HepG2 (cell line): ENCODE data around the gene ZSCAN26. TPM values are rescaled to one million over a fixed set of nuclear protein-coding genes. Genes with fewer than 3 reads are reported as not detected.

ENCODE experiments used
- ATF4 ChIP-seq, 2 experiments: fragments of 450-650 bp in 1 of 2; sonication (generic) in 1 of 2; formaldehyde crosslinking; IDR thresholded peaks; 2 replicates each; pipeline versions ENCODE4 v1.5.0 to v1.8.0; 2020 to 2022; ENCODE audit warnings: mild to moderate bottlenecking in 1 of 2, missing genetic modification reagents in 1 of 2
- DZIP1 ChIP-seq: sonication (generic); formaldehyde crosslinking; IDR thresholded peaks from 2 replicates; pipeline ENCODE4 v1.5.0; 2020; ENCODE audit warnings: mild to moderate bottlenecking, missing genetic modification reagents
- ELF1 ChIP-seq: sonication (generic); formaldehyde crosslinking; IDR thresholded peaks from 2 replicates; pipeline ENCODE4 v1.4.0; 2020; ENCODE audit warnings: missing genetic modification reagents
- ERF ChIP-seq: IDR thresholded peaks from 2 replicates; pipeline ENCODE4 v1.6.1; 2018; ENCODE audit warnings: missing biosample characterization, missing genetic modification reagents
- HOXD1 ChIP-seq: sonication (generic); formaldehyde crosslinking; IDR thresholded peaks from 2 replicates; pipeline ENCODE4 v1.5.0; 2020; ENCODE audit warnings: missing genetic modification reagents
- KLF15 ChIP-seq: sonication (generic); formaldehyde crosslinking; IDR thresholded peaks from 2 replicates; pipeline ENCODE4 v1.8.1; 2023; ENCODE audit warnings: borderline replicate concordance, mild to moderate bottlenecking, inconsistent platforms, missing genetic modification reagents, mixed read lengths
- MYPOP ChIP-seq: sonication (generic); formaldehyde crosslinking; IDR thresholded peaks from 2 replicates; pipeline ENCODE4 v1.8.1; 2023; ENCODE audit warnings: mild to moderate bottlenecking, moderate library complexity, missing genetic modification reagents
- REXO4 ChIP-seq: sonication (generic); formaldehyde crosslinking; IDR thresholded peaks from 2 replicates; pipeline ENCODE4 v1.8.0; 2022; ENCODE audit warnings: missing genetic modification reagents, mild to moderate bottlenecking, borderline replicate concordance
- SCMH1 ChIP-seq: sonication (generic); formaldehyde crosslinking; IDR thresholded peaks from 2 replicates; pipeline ENCODE4 v1.9.0; 2021; ENCODE audit warnings: missing genetic modification reagents, mild to moderate bottlenecking, borderline replicate concordance
- TFDP2 ChIP-seq: sonication (generic); formaldehyde crosslinking; IDR thresholded peaks from 2 replicates; pipeline ENCODE4 v1.4.0; 2020; ENCODE audit warnings: missing genetic modification reagents
- ZNF225 ChIP-seq: sonication (generic); formaldehyde crosslinking; IDR thresholded peaks from 2 replicates; pipeline ENCODE4 v1.4.0; 2020; ENCODE audit warnings: mild to moderate bottlenecking, missing genetic modification reagents
- ZNF652 ChIP-seq: IDR thresholded peaks from 2 replicates; pipeline ENCODE4 v1.6.1; 2016; ENCODE audit warnings: low read depth, borderline replicate concordance
- ZNF704 ChIP-seq: sonication (generic); formaldehyde crosslinking; IDR thresholded peaks from 2 replicates; pipeline ENCODE4 v1.8.1; 2023; ENCODE audit warnings: mild to moderate bottlenecking, inconsistent platforms, moderate library complexity, missing genetic modification reagents, borderline replicate concordance
- ZNF710 ChIP-seq: sonication (generic); formaldehyde crosslinking; IDR thresholded peaks from 2 replicates; pipeline ENCODE4 v1.5.0; 2020; ENCODE audit warnings: mild to moderate bottlenecking, missing genetic modification reagents, borderline replicate concordance
- ZNF776 ChIP-seq: sonication (generic); formaldehyde crosslinking; IDR thresholded peaks from 2 replicates; pipeline ENCODE4 v1.4.0; 2020; ENCODE audit warnings: mild to moderate bottlenecking, missing genetic modification reagents
- ZNF883 ChIP-seq: sonication (generic); formaldehyde crosslinking; IDR thresholded peaks from 2 replicates; pipeline ENCODE4 v1.5.1; 2020; ENCODE audit warnings: mild to moderate bottlenecking, missing genetic modification reagents; ENCODE audit errors: not compliant biosample characterization
- ZNF891 ChIP-seq: sonication (generic); formaldehyde crosslinking; IDR thresholded peaks from 2 replicates; pipeline ENCODE4 v1.5.0; 2020; ENCODE audit warnings: mild to moderate bottlenecking, missing genetic modification reagents
- ZSCAN9 ChIP-seq: IDR thresholded peaks from 2 replicates; pipeline ENCODE4 v1.6.1; 2016; ENCODE audit warnings: borderline replicate concordance
- polyA plus RNA-seq, 8 experiments: library from polyadenylated mRNA; depleted of rRNA in 3 of 8; stranded (reverse) in 7 of 8; unstranded in 1 of 8; fragments of >200 nt; fragmentation: Illumina TruSeq in 4 of 8; extraction: Trizol in 4 of 8; gene quantifications; 2 replicates each; pipeline versions ENCODE4 v1.2.1 to v1.2.3, GENCODE V29; 2011 to 2016; ENCODE audit warnings: low read depth in 4 of 8, missing spikeins in 1 of 8, mixed read lengths in 1 of 8; ENCODE audit not compliant: insufficient read depth in 1 of 8
- total RNA-seq, 5 experiments: library from RNA; depleted of rRNA; stranded (reverse); fragments of >200 nt; fragmentation: Illumina TruSeq; extraction: Trizol; gene quantifications; 2 replicates each; pipeline ENCODE4 v1.2.3, GENCODE V29; 2016; ENCODE audit warnings: low read depth in 1 of 5

The ZSCAN26 gene
- total and polyA plus RNA-seq, 2 of the 13 experiments (the other 11 are each of a cell fraction or from before 2014, with no cell fraction given) = 12.0 to 15.6 TPM

- TF ChIP-seq ZNF710 (peak; percentile 59; the same call in 1 of the 2 replicates), DZIP1 (CRISPR knock-in tag) (0 out of 2 replicates have a peak, but pooled peaks have one; percentile 39), ATF4 (CRISPR knock-in tag; IDR thresholded peaks at IDR 0.05) (0 out of 4 replicates have a peak, but pooled peaks of 1 of the 2 experiments have one; percentile 40), MYPOP (peak; percentile 95), SCMH1 (no peak), KLF15 (CRISPR knock-in tag) (peak; percentile 84), ZNF704 (0 out of 2 replicates have a peak, but pooled peaks have one; percentile 29), ELF1 (CRISPR knock-in tag) (peak; percentile 48; the same call in 1 of the 2 replicates), ZNF891 (CRISPR knock-in tag) (peak; percentile 74), HOXD1 (CRISPR knock-in tag) (peak; percentile 46), ERF (CRISPR knock-in tag) (peak; percentile 59; the same call in 1 of the 2 replicates), ZNF225 (peak; percentile 36; the same call in 1 of the 2 replicates), ZNF883 (CRISPR knock-in tag) (peak; percentile 75), TFDP2 (CRISPR knock-in tag) (peak; percentile 73), REXO4 (CRISPR knock-in tag) (no peak), ZSCAN9 (peak; percentile 15; the same call in 1 of the 2 replicates), ZNF776 (CRISPR knock-in tag) (no peak), ZNF652 (CRISPR knock-in tag) (peak; percentile 75; the same call in 1 of the 2 replicates)
These were observed 14.5 kb downstream of the ZSCAN26 start, which contains the start of gene PGBD1 (continued) for GRCh38 chr6:28281288-28282064.
